PC-3 (cell line): ENCODE data around the gene PRSS12.

Experiments used
- CTCF ChIP-seq: fragments of 300-600 bp; sonication (generic); conservative IDR thresholded peaks from 2 replicates; pipeline ENCODE4 v1.5.1; 2017; ENCODE audit warnings: antibody characterized with exemption, low read depth, mild to moderate bottlenecking, low read length
- EZH2phosphoT487 ChIP-seq: fragments of 300-600 bp; sonication (generic); IDR thresholded peaks from 2 replicates; pipeline ENCODE4 v1.6.1; 2018; ENCODE audit warnings: mild to moderate bottlenecking, antibody characterized with exemption, low read length, borderline replicate concordance

- TF ChIP-seq CTCF (no peak), EZH2phosphoT487 (no peak)
Observed at GRCh38 chr4:118282692-118283091, 70.1 kb downstream of the PRSS12 start.
